Esophagus squamous epithelium (tissue), 5 donors: Measurements from ENCODE around the gene IKZF3. TPM values are rescaled to one million over a fixed set of nuclear protein-coding genes. Genes with fewer than 3 reads are reported as not detected.
A peak's percentile ranks its signal among the peaks of the same experiment; 100 is the strongest.
"Not testable (repeated sequence)": the region's sequence is repeated elsewhere in the genome, so short reads cannot be mapped to it uniquely, and the experiment has no call there.

Experiments
- DNase-seq: peaks from one replicate; lab custom pipeline; 2025; lab: John Stamatoyannopoulos, UW
- H3K27ac ChIP-seq, 4 donors: fragments of 200-600 bp; sonication (generic); one replicate each; pipeline ENCODE4 v1.5.1; 2016 to 2019; ENCODE audit warnings: mild to moderate bottlenecking in 1 of 4
- H3K27me3 ChIP-seq, 4 donors: fragments of 200-600 bp; sonication (generic); 1 replicate in 3 of 4; 2 replicates in 1 of 4; pipeline versions ENCODE4 v1.5.1 to v1.6.0; 2017 to 2021; ENCODE audit warnings: antibody characterized with exemption in 1 of 4
- H3K36me3 ChIP-seq, 3 donors: fragments of 200-600 bp; sonication (generic); one replicate each; pipeline ENCODE4 v1.5.1; 2016 to 2019
- H3K4me1 ChIP-seq, 3 donors: fragments of 200-600 bp; sonication (generic); one replicate each; pipeline ENCODE4 v1.5.1; 2017 to 2019
- H3K4me3 ChIP-seq, 4 donors: fragments of 200-600 bp; sonication (generic); 1 replicate in 3 of 4; 2 replicates in 1 of 4; pipeline ENCODE4 v1.5.1; 2016 to 2019; ENCODE audit warnings: mild to moderate bottlenecking in 2 of 4, moderate library complexity in 1 of 4
- H3K9me3 ChIP-seq, 3 donors: fragments of 200-600 bp; sonication (generic); one replicate each; pipeline ENCODE4 v1.5.1; 2016 to 2019
- POLR2A ChIP-seq, 4 donors: fragments of 450-650 bp; IDR thresholded peaks; one replicate each; pipeline ENCODE4 v1.6.1; 2017; ENCODE audit warnings: antibody characterized with exemption in 4 of 4, mild to moderate bottlenecking in 4 of 4, moderate library complexity in 3 of 4
- WGBS, 2 donors: methylation state at CpG; one replicate each; pipeline ENCODE4 v1.1.5; 2018; 5-methylcytosine and 5-hydroxymethylcytosine counted together
- intact Hi-C: fragments of 100-400 bp; cut with DNase I; formaldehyde crosslinking; loops from one replicate; pipeline ENCODE4 v1.15.0; 2022
- total RNA-seq, 4 donors: library from RNA; depleted of rRNA; stranded (reverse); fragments of >200 nt; gene quantifications; one replicate each; pipeline ENCODE4 v1.1.0, GENCODE V29; 2016
- TF ChIP-seq, protein P1 (sequence below), 6 experiments: fragments of 450-650 bp in 4 of 6; fragments of 200-600 bp in 2 of 6; sonication (generic) in 2 of 6; IDR thresholded peaks; one replicate each; pipeline ENCODE4 v1.5.1; 2016 to 2019; ENCODE audit warnings: antibody characterized with exemption in 6 of 6, mild to moderate bottlenecking in 4 of 6, moderate library complexity in 4 of 6
- donor health status: DM: yes; HTN: yes; CAD: no.

Gene IKZF3
- 1 to 10 TPM; 2.1 to 9.0 (median 3.8) TPM for total RNA-seq

DNA sequence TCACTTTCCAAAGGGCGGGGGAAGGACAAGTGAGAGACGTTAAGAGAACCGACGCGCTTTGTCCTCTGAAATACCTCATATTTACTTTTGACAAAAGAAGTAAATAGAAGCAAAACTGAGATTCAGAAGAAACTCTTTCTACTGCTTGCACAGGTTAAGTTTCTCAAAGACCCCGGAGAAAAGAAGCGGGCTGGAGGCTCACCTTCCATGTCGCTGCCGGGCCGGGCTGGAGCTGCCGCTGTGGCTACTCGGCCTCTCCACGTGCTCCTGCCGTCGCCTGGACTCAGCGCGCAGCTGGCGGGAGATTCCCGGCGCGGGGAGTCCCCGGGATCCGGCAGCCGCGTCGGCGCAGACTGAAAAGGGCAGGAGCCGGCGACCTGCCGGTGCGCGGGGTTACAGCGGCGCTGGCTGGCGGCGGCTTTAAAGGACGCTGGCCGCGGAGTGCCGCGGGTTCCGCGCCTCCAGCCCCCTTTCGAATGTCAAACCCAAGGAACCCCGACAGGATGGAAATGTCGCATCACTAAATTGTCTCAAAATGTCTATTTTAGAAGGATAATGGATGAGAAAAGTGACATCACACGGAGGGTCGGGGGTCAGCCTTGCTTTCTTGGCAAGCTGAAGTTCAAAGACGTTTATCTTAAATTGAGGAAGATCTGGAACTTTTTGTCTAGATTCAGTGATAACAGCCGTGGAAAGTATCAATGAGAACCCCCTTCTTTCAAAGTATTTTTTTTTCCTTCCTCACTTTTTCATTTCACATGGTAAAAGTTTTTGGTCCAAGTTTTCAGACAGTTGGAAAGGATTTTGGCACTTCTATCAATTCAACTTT lies at the start of gene IKZF3:
IKZF3 (minus strand) TSS at position 395 of the 829 bp plus-strand sequence; CDS start at position 209, 186 bp downstream.
- TF ChIP-seq, protein P1, sequence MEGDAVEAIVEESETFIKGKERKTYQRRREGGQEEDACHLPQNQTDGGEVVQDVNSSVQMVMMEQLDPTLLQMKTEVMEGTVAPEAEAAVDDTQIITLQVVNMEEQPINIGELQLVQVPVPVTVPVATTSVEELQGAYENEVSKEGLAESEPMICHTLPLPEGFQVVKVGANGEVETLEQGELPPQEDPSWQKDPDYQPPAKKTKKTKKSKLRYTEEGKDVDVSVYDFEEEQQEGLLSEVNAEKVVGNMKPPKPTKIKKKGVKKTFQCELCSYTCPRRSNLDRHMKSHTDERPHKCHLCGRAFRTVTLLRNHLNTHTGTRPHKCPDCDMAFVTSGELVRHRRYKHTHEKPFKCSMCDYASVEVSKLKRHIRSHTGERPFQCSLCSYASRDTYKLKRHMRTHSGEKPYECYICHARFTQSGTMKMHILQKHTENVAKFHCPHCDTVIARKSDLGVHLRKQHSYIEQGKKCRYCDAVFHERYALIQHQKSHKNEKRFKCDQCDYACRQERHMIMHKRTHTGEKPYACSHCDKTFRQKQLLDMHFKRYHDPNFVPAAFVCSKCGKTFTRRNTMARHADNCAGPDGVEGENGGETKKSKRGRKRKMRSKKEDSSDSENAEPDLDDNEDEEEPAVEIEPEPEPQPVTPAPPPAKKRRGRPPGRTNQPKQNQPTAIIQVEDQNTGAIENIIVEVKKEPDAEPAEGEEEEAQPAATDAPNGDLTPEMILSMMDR (IDR thresholded peaks at IDR 0.05): peak in 5 of 6 experiments; percentile 10 to 46 (median 33)
- TF ChIP-seq POLR2A (IDR thresholded peaks at IDR 0.05): no peak
- Histone ChIP-seq H3K4me1 (peaks cover 0 to 19% (median 6%) of the 10 kb centered on the region in 3 donors), H3K9me3 (no peaks in the 10 kb centered on the region), H3K27ac (peak within 1 kb of the TSS; percentile 24 to 63 (median 40)), H3K36me3 (no peaks in the 10 kb centered on the region), H3K27me3 (peaks cover 7 to 100% (median 15%) of the 10 kb centered on the region in 4 donors), H3K4me3 (peak within 1 kb of the TSS in 3 of 4 donors; percentile 30 to 59 (median 40))
- DNase-seq: no peak
- intact Hi-C loops: loop anchor here (10.0 kb wide), 1 partner anchor 99 kb away; no protein-coding TSS in a partner anchor
- 8 to 11% methylated on average over 17 to 27 of the region's 50 CpGs for WGBS, 2 donors

DNA sequence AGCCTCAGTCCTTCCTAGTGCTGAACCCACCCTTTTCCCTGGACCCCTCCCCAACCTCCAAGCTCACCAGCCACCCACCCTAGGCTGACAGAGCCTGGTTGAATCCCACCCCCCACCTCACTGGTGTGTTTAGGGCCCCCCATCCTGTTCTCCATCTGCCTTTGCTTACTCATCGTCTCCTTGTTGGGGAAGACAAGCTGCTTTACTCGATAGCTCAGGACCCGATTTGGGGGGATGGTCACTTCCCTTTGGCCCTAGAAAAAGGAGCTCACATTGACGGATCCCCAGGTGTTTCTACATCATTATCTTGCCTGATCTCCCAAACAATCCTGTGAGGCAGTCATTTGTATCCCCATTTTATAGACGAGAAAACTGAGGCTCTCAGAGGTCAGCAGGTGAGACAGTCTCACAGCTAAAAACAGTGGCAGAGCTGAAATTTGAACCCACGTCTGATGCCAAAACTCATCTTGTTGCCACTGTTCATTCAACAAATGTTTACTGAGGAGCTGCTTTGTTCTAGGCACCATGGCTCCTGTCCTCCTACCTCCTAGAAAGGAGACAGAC lies 44.8 kb upstream of the IKZF3 start:
- H3K4me1 ChIP-seq: no peaks in the 10 kb centered on the region
- no peak for TF ChIP-seq POLR2A (IDR thresholded peaks at IDR 0.05)
- TF ChIP-seq, protein P1 (IDR thresholded peaks at IDR 0.05): no peak
- H3K4me3 ChIP-seq: no peak overlapping the region
- H3K27me3 ChIP-seq: no peaks in the 10 kb centered on the region
- DNase-seq: no peak
- H3K36me3 ChIP-seq: peaks cover 0 to 24% (median 0%) of the 10 kb centered on the region in 3 donors
- H3K27ac ChIP-seq: no peak overlapping the region
- WGBS, 2 donors: 83 to 85% methylated on average over 4 to 5 of the region's 6 CpGs
- H3K9me3 ChIP-seq: no peaks in the 10 kb centered on the region
- intact Hi-C loops: no loop called here

DNA sequence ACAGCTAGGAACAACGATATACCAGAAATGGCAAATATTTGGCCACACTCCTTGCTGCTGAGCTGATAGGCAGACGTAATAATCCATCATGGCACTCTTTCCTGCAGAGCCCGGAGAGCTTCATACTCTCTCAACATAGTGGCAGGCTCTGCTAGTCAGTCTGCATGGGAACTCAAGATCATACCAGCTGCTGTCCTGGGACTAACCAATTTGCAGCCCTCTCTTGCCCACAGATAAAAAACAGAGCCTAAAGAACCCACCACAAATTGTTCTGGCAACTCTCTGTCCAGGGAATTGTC lies 40.8 kb upstream of the IKZF3 start:
- intact Hi-C loops: no loop called here
- no peak for DNase-seq
- Histone ChIP-seq H3K36me3 (peaks cover 0 to 8% (median 0%) of the 10 kb centered on the region in 3 donors), H3K9me3 (no peaks in the 10 kb centered on the region), H3K27ac (no peak overlapping the region), H3K4me1 (no peaks in the 10 kb centered on the region), H3K4me3 (no peak overlapping the region), H3K27me3 (no peaks in the 10 kb centered on the region)
- WGBS, 2 donors: 65 to 77% methylated on average over 2 to 3 of the region's 3 CpGs
- TF ChIP-seq POLR2A (IDR thresholded peaks at IDR 0.05): no peak
- TF ChIP-seq, protein P1 (IDR thresholded peaks at IDR 0.05): no peak

DNA sequence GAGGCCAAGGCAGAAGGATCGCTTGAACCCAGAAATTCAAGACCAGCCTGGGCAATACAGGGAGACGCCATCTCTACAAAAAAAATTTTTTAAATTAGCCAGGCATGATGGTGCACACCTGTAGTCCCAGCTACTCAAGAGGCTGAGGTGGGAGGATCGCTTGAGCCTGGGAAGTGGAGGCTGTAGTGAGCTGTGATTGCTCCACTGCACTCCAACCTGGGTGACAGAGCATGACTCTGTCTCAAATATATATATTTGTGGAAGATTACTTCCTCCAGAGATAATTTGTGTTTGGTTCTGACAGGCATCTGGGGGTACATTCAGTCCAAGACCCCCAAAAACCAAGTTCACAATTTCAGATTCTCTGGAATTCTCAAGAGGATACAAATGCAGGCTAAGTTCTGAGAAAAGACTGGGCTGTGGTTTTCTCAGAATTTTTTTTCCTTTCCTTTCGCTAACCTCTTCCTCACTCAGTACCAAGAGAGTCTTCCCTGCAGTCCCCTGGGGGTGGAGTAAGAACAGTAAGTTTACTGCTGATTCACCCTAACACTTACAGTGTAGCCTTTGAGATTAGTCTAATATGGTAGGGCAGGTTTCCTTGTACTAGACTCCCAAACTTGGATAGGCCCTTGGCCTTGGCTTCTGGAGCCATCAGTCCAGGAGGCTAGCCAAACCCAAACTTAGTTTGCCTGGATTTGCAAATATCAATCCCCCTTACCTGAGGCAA lies 39.2 kb upstream of the IKZF3 start:
- WGBS, 2 donors: 84 to 85% methylated on average over 3 to 4 of the region's 4 CpGs

DNA sequence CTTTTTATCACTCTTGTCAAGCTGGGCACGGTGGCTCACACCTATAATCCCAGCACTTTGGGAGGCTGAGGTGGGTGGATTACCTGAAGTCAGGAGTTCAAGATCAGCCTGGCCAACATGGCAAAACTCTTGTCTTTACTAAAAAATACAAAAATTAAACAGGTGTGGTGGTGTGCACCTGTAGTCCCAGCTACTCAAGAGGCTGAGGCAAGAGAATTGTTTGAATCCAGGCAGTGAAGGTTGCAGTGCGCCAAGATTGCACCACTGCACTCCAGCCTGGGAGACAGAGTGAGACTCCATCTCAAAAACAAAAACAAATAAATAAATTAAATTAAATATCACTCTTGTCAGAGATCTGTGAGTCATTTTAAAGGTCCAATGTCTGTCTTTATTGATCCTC lies 37.9 kb upstream of the IKZF3 start:
- DNase-seq, H3K36me3 ChIP-seq, H3K4me3 ChIP-seq, H3K9me3 ChIP-seq, intact Hi-C loops, H3K27ac ChIP-seq, H3K27me3 ChIP-seq, H3K4me1 ChIP-seq: not testable (repeated sequence)
- WGBS, 2 donors: 94 to 100% methylated on average over 1 to 2 of the region's 2 CpGs

More for the DNA sequence above, 39.2 kb upstream of the IKZF3 start:
- H3K4me3 ChIP-seq: no peak overlapping the region
- DNase-seq: no peak
- TF ChIP-seq, protein P1 (IDR thresholded peaks at IDR 0.05): no peak
- no peak for TF ChIP-seq POLR2A (IDR thresholded peaks at IDR 0.05)
- no peaks in the 10 kb centered on the region for H3K9me3 ChIP-seq
- H3K27me3 ChIP-seq: no peaks in the 10 kb centered on the region
- peaks cover 0 to 7% (median 0%) of the 10 kb centered on the region in 3 donors for H3K4me1 ChIP-seq
- no peaks in the 10 kb centered on the region for H3K36me3 ChIP-seq
- intact Hi-C loops: no loop called here
- no peak overlapping the region for H3K27ac ChIP-seq
